HG02623 (cell line): ENCODE results near the gene COL13A1.

Source experiments
- ATAC-seq: cut with Tn5 transposase; IDR thresholded peaks from one replicate; pipeline ENCODE4 v1.9.1; 2021; ENCODE audit warnings: moderate library complexity; ENCODE audit not compliant: unreplicated experiment

COL13A1 gene

DNA sequence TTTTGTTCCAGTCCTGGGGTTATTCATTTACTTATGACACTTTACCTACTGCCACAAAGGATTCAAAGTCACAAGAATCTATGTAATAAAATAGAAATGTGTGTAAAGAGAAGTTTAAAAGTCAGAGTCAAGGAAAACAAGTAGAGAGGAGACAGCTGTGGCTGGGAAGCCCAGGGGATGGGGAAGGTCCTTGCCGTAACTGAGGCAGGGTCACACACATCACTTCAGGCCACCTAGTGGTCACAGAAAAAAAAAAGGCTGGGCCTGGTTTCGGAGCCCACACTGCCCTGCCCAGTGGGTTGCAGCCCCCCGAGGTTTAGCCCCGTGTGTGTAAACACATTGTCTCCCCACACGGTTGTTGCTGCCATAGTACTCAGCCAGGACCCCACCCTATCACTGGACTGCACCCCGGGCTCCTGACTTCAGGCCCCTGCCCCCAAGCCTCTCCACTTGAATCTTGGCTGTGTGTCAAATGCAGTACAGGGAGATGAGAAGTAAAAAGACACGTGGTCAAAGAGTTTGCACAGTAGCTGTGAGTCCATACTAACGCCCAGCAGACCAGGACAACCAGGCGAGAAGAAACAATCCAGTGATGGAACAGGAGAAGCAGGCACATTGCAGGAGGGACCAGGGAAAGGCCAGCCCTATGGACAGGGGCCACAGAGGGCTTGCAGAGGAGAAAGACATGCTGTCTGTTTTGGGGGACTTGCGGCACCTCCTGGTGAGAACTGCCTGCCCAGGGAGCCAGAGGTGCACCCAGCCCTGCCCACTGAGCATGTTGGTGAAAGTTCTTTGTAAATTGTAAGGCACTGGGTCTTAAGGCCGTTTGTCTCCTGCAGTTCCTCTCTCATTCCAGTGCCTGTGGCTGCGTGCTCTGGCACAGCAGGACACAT lies 159.5 kb downstream of the COL13A1 start:
- no peak for ATAC-seq

DNA sequence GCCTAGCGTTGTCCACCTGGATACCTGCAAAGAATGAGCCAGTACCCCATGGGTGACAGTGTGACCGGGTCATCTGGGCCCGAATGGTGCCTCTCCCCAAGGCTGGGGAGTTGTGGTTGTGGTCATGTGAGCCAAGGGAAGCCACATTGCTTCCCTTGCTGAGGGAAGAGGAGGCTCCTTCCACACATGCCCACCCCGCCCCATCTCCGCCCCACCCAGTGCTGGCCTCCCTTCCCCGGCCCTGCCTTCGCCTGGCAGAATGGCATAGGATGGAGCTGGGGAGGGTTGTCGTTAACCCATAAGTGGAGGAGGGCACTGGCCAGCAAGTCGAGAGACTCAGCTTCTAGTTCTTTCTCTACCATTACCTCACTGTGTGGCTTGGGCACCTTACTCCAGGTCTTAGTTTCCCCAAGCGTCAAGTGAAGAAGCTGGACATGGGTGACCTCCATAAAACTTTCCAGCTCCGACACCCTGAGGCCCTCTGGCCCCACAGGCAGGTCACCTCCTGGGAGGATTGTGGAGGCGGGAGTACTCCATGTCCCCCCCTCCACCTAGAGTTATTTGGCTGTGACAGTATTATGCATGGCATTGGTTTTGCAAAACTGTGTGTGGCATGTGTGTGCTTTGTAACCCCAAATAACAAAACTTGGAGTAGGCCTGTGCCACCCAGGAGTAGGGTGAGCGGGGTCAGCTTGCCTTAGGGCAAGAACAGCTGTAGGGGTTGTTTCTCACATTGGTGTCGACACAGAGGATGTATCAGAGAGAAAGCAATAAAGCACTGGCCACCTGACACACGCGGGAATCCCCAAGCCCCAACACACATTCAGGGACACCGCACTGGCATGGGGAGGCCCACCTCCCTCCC lies 160.4 kb downstream of the COL13A1 start:
- no peak for ATAC-seq

DNA sequence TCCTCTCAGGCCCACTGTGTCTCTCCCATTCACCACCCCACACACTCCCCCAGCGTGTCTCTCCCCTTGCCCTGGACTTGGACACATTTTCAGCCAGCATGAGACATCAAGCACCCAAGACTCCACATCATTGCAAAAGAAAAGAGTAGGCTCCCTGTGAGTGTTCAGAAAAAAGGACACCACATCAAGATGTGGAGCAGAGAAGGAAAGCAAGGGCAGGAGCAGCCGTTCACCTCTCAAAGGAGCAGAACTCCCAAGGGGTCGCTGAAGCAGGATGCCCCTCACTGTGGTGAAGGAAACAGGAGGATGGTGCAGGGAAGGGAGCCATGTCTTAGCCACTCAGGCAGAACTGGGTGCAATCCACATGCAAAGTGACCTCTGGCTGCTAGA lies 161.0 kb downstream of the COL13A1 start:
- no peak for ATAC-seq

DNA sequence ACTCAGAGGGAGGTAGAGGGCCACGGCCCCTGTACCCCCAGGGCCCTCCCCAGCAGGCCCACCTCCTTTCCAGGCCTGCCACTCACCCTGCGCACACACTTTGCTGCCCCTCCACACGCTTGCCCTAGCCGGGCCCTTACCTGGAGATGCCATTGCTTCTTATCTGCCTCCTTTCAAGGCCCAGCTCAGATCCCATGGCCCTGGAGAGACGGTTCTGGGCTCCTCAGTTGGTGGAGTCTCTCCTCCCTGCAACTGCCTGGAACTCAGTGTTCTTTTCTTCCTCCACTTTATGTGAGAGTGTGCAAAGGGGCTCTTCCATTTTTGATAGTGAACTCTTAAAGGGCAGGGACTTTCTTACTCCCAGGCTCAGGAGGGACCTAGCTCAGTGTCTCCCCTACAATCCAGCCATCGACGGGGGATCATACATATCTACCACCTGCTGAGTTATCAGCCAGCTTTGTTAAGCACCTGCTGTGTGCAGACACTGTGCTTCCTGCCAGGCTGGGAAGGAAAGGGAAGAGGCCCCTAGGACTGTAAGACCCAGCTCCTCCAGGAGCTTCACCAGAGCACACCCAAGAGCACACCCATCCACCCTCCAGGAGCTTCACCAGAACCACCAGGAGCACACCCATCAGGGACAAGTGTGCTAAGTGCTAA lies 161.6 kb downstream of the COL13A1 start:
- no peak for ATAC-seq

DNA sequence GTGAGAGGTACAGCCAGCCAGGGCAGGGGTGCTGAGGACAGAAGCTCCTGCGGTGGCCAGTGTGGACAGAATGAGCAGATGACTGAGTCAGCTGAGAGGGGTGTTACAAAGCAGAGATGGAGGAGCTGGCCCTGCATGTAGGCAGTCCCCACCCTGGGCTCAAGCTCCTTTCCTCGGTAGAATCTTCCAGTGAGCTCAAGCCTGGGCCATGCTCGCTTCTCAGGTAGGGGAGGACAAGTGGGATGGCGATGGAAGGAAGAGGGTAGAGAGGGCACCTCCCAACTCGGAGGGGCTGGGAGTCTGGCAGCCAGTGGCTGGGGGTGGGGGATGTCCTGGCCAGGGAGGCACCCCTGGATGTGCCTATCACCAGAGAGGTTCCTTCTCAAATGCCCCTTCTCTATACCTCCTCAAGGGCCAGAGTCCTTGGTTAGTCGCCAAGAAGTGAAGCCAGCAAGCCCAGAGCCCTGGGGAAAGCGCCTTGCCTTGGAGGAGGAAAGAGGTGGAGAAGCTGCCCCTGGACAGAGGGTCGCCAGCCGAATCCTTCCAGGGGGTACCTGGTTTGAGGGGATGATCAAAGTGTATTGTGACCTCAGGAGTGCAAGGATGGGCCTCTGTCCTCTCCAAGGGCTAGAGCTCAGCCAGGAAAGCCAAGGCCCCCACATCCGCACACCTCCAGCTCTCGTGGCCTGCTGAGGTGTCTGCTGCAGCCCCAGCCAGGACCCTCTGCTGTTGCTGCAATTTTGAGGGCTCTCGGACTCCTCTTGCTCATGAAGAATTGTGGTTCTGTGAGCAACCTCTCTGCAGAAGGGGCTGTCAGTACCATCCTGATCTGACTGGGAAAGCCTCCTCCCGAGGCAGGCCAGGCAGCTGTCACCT lies 162.4 kb downstream of the COL13A1 start:
- no peak for ATAC-seq

DNA sequence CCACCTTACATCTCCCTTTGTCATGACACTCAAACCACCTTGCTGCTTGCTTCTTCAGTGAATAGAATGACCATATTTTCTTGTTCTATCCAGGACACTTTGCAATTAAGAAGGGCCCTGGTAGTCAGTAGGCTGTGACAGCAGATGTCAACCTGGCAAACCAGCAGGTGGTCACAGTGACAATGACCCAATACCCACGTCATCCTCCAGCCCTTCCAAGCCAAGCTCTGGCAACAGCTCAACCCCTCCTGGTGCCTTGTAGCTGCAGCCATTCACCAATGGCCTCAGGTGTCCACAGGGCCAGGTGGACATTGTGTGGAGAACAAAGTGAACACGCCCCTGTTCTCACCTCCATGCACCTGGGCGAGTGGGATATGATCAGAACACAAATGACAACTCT lies 163.4 kb downstream of the COL13A1 start:
- ATAC-seq, result no peak

DNA sequence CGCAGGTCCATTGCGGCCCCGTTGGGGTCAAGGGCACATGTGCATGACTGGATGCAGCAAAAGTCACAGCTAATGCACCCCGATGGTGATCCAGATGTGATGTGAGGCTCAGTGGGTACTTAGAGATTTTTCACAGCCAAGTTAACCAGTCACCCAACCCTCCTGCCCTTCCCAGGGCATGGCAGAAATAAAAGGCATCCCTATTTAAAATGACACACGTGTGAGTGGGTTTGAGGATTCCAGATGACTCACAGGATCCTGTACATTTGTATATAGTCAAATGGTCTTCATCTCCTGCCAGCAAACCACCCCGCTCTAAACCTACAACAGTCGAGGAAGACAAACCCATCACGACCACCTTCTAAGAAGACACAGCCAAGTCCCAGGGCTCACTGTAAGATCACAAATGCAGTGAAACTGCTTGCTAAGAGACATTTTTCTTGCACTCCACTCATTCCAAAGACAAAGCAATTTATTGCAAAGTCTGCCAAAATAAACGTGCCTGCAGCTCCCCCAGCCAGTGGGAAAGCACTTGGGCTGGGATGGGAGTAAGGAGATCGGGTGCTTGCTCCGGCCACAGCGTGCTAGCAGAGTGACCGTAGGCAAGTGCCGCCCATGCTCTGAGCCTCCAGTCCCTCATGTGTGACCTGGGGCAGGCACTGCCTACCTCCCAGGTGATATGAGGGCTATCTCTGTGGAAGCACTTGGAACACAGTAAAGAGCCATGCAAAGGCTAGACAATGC lies 164.4 kb downstream of the COL13A1 start:
- ATAC-seq, result no peak

DNA sequence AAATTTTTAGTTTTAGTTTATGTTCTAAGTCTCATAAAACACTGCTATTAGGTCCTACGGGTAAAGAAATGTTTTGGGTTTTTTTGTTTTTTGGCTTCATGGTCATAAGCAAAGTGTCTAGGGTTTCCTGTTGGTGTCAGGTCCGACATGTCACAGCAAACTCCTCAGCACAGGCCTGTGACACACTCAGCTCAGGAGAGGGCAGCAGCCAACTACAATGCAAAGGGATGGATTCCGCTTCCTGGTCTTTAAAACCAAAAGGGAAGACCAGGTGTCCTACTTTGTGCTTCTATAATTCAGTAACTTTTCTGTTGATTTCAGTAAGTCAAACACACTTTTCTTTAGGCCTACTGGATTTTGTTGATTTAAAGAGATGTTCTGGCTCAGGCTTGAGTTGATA lies 167.1 kb downstream of the COL13A1 start:
- no peak for ATAC-seq

DNA sequence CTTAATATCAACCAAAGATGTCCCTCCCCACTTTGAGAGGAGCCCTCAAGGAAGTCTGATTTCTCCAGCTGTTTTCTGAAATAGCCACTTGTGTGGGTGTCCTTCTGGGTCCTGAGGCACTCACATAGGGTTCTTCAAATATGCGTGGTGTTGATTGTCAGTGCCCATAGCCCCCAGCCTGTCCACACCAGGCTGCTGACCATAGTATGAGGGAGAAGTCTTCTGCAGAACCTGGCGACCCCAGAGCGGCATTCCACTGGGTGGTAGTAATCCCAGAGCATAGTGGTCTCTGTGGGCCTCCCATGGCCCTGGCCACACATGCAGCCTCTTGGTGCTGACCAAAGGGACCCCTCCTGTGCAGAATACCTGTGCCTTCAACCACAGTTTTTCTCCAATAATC lies 168.3 kb downstream of the COL13A1 start:
- ATAC-seq, result no peak

DNA sequence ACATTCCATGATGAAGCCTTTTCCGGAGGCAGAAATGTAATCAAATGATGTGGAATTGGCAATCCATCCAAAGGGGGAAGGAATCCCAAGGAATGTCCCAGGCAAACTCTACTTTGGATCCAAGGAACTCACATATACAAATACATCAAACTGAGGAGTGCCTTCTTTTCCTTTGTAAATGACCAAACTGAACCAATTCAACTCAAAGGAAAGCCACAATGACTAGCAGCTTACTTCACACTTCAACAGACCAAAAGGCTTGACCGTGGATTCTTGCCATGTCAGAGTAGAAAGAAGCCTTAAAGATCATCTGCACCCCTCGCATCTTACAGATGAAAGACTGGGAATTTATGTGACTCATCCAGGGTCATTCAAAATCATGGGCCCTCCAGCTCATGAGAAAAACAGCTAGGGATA lies 171.3 kb downstream of the COL13A1 start:
- ATAC-seq, result no peak

DNA sequence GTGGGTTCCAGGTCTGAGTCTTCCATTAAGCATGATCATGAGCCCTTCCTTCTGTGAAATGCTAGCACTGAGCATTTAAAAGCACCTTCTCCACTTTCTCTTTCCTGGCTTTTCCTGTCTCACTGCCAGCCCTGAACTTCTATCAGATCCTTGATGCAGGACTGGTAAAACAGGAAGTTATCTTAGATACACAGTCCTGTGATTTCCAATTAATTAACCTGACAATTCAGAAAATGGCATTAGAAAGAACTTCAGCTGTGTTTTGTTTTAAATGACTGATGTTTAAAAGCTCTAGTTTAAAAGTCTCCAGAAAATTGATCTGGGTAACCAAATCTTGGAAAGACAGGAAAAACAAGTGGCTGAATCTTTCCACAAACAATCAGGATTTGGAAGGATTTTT lies 172.0 kb downstream of the COL13A1 start:
- no peak for ATAC-seq

DNA sequence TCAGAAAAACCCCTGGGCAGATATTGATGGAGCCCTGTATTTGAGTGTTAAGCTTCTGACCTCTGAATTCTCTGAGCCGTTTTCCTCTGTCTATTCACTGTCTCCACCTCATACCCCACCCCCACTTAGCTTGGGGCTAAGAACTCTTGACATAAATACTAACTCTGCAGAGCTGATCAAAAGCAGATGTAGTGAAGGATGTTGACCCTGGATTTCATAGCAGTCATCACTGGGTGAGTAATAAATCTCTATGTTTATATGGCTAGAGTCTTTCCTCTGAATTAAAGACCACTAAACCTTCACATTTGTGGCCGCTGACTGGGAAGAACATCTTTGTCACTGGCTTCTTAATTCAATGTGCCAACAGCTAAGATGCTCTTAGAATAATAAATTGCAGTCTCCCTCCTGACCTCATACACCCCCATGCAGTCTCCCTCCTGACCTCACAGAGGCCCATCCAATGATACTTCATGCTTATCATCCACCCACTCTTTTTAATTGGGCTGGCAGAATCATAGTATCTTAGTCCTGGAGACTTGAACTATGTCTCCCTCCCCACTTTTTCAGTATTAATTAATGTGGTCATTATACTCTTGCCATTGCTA lies 172.9 kb downstream of the COL13A1 start:
- ATAC-seq, result no peak

DNA sequence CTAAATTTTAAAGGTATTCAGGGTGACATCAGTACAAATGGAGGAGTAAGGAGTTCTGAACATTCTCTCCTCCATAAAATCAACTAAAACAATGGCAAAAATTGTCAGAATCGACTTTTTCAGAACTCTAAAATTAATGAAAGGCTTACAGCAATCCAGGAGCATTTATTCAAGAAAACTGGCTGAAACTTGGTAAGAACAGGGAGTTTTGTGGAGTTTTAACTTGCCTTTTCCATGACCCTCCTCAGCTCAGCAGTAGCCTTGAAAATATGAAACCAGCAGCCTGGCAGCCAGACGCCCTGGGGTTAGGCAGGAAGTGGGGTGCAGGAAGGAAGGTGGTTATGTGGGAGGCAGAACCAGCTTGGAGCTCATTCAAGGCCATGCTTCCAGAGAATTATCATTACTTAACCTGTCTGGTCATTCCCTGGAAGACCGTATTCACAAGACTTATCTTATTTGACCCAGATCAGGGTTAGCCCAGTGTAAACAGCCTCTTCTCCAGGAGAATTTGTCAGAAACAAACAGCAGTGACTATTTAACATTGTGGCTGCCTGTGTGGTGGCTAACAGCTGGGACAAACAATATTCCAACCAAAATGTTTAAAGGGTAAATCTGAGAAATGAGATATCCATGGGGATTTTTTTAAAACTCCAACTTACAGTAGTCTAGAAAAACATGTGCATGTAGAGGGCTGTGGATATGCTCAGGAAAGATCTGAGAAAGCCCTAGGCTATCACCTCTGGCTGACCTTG lies 175.3 kb downstream of the COL13A1 start:
- no peak for ATAC-seq

DNA sequence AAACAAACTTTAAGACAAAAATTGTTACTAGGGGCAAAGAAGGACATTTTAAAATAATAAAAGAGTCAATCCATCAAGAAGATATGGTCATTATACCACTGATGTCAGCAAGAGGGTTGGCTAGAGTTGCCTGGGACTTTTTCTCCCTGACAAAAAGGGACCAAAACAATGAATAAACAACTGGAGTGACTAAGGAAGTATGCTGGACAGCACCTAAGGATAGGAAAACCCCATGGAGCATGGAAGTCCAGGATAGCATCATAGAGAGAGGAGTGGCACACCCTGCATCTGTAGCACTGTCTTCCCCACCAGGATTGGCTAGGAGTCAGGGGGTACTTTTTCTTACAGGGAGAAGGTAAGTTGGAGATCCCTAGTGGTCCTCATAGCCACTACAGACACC lies 177.5 kb downstream of the COL13A1 start:
- ATAC-seq, result no peak

DNA sequence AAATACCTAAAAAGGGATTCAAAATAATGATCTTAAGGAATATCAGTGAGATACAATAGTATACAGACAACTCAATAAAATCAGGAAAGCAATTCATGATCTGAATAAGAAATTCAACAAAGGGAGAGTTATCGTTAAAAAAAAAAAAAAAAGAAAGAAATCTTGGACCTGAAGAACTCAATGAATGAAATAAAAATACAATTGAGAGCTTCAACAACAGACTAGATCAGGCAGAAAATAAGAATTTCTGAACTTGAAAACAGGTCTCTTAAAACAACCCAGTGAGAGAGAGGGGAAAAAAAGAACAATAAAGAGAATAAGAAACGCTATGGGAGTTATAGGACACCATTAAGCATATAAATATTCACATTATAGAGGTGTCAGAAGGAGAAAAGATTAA lies 179.0 kb downstream of the COL13A1 start:
- ATAC-seq, result no peak

DNA sequence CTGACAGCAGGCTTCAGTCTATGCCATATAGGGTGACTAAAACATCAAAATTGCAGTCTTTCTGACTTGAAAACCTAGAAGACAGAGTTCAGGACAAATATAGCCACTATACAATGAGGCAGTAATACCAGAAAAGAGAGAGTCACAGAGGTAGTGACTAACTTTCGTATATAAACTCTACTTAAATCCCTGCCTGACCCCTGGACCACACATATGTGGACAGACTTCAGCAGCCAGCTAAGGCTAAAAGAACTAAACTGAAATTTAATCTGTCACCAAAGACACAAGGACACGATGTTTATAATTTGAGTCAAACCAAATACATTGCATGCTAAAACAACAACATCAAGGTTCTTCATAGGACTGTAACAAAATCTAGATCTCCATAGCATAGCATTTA lies 186.4 kb downstream of the COL13A1 start:
- ATAC-seq, result no peak

DNA sequence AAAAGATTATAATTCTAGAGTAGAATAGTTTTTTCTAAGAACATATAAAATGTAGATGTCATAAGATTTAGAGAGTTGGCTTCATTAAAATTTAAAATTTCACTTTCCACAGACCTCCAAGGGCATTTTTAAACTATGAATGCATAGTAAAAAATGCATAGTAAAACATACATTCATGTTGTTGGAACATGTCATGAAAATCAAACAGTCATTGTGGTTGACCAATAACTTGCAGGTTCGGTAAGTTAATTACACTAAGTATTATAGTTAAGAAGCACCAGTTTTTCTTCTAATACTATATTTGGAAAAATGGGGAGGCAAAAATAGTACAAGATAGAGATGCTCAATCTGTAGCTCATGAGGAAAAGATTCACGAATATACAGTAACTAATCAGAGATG lies 189.4 kb downstream of the COL13A1 start:
- ATAC-seq, result no peak

DNA sequence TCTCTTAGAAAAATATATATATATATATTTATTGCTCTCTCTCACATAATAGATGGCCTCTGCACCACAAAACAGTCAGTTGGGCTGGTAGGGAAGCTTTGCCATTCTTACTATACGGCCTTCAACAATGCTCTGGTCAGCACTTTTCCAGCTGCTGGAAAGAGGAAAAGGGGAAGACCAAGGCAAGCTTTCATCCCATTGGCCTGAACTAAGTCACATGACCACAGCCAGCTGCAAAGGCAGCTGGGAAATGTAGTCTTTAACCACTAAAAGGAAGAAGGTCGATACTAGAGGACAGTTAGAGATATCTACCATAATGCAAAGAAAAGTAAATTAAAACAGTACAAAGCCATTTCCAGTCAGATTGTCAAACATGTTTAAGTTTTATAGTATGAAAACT lies 192.6 kb downstream of the COL13A1 start:
- no peak for ATAC-seq

DNA sequence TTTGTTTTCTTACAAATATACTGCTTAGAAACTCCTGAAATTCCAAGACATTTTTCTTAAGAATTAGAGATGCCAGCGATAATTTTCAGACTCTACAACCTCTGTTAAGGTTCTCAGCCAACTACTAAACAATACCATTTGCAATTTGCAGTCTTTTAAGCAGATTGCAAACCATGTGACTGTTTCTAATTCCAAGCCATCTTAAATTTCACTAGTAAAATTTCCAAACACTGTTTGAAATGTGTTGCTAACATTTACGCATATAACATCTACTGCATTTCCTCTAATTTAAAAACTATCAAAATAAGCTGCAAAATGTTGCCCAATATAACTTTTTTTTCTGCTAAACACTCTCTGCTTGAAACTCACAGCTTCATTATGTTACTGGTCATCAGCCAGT lies 194.9 kb downstream of the COL13A1 start:
- ATAC-seq, result no peak
